Large intestine (tissue), 12 donors: Measurements from ENCODE around the gene KIF7. TPM values are rescaled to one million over a fixed set of nuclear protein-coding genes. Genes with fewer than 3 reads are reported as not detected.
A peak's percentile ranks its signal among the peaks of the same experiment; 100 is the strongest.
"Not testable (repeated sequence)": the region's sequence is repeated elsewhere in the genome, so short reads cannot be mapped to it uniquely, and the experiment has no call there.

ENCODE experiments used
- DNase-seq, 2 donors: peaks; one replicate each; pipeline versions ENCODE4 v3.0.0 to v3.0.0-alpha.2; 2013
- H3K27ac ChIP-seq: one replicate; pipeline ENCODE4 v1.5.1; 2013; ENCODE audit warnings: low read length
- H3K27me3 ChIP-seq: 2 replicates; pipeline ENCODE4 v1.6.1; 2013; ENCODE audit warnings: low read length; ENCODE audit not compliant: control insufficient read depth, insufficient read depth
- H3K36me3 ChIP-seq: 2 replicates; pipeline ENCODE4 v1.6.1; 2013; ENCODE audit warnings: low read length; ENCODE audit not compliant: control insufficient read depth, insufficient read depth
- H3K4me1 ChIP-seq: one replicate; pipeline ENCODE4 v1.6.1; 2013; ENCODE audit warnings: low read length; ENCODE audit not compliant: control insufficient read depth, insufficient read depth
- H3K4me3 ChIP-seq: one replicate; pipeline ENCODE4 v1.5.1; 2013; ENCODE audit warnings: low read length
- H3K9me3 ChIP-seq: one replicate; pipeline ENCODE4 v1.6.1; 2013; ENCODE audit warnings: mild to moderate bottlenecking, low read depth, low read length, moderate library complexity; ENCODE audit not compliant: control insufficient read depth
- WGBS: methylation state at CpG from one replicate; pipeline ENCODE4 v1.1.5; 2013; ENCODE audit warnings: low lambda C conversion rate; ENCODE audit not compliant: insufficient coverage; 5-methylcytosine and 5-hydroxymethylcytosine counted together
- long read RNA-seq, 11 donors: transcript quantifications; one replicate each; lab custom pipeline, GENCODE V29; 2026
- polyA plus RNA-seq: library from polyadenylated mRNA; unstranded; fragments of 120-200 nt; gene quantifications from one replicate; pipeline ENCODE4 v1.2.1, GENCODE V29; 2013

Gene KIF7, protein sequence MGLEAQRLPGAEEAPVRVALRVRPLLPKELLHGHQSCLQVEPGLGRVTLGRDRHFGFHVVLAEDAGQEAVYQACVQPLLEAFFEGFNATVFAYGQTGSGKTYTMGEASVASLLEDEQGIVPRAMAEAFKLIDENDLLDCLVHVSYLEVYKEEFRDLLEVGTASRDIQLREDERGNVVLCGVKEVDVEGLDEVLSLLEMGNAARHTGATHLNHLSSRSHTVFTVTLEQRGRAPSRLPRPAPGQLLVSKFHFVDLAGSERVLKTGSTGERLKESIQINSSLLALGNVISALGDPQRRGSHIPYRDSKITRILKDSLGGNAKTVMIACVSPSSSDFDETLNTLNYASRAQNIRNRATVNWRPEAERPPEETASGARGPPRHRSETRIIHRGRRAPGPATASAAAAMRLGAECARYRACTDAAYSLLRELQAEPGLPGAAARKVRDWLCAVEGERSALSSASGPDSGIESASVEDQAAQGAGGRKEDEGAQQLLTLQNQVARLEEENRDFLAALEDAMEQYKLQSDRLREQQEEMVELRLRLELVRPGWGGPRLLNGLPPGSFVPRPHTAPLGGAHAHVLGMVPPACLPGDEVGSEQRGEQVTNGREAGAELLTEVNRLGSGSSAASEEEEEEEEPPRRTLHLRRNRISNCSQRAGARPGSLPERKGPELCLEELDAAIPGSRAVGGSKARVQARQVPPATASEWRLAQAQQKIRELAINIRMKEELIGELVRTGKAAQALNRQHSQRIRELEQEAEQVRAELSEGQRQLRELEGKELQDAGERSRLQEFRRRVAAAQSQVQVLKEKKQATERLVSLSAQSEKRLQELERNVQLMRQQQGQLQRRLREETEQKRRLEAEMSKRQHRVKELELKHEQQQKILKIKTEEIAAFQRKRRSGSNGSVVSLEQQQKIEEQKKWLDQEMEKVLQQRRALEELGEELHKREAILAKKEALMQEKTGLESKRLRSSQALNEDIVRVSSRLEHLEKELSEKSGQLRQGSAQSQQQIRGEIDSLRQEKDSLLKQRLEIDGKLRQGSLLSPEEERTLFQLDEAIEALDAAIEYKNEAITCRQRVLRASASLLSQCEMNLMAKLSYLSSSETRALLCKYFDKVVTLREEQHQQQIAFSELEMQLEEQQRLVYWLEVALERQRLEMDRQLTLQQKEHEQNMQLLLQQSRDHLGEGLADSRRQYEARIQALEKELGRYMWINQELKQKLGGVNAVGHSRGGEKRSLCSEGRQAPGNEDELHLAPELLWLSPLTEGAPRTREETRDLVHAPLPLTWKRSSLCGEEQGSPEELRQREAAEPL (N-terminal part only)
- polyA plus RNA-seq, result 3.7 TPM
- long read RNA-seq, donor 1, result 0 reads
- long read RNA-seq, donor 2, result 0 reads
- long read RNA-seq, donor 3, result 0 reads
- long read RNA-seq, donor 4, result 0 reads
- long read RNA-seq, donor 5, result 0 reads
- long read RNA-seq, donor 6, result 0 reads
- long read RNA-seq, donor 7, result 0 reads
- long read RNA-seq, donor 8, result 0 reads
- long read RNA-seq, donor 9, result 0 reads
- long read RNA-seq, donor 10, result 0 reads
- long read RNA-seq, donor 11, result 0 reads

DNA sequence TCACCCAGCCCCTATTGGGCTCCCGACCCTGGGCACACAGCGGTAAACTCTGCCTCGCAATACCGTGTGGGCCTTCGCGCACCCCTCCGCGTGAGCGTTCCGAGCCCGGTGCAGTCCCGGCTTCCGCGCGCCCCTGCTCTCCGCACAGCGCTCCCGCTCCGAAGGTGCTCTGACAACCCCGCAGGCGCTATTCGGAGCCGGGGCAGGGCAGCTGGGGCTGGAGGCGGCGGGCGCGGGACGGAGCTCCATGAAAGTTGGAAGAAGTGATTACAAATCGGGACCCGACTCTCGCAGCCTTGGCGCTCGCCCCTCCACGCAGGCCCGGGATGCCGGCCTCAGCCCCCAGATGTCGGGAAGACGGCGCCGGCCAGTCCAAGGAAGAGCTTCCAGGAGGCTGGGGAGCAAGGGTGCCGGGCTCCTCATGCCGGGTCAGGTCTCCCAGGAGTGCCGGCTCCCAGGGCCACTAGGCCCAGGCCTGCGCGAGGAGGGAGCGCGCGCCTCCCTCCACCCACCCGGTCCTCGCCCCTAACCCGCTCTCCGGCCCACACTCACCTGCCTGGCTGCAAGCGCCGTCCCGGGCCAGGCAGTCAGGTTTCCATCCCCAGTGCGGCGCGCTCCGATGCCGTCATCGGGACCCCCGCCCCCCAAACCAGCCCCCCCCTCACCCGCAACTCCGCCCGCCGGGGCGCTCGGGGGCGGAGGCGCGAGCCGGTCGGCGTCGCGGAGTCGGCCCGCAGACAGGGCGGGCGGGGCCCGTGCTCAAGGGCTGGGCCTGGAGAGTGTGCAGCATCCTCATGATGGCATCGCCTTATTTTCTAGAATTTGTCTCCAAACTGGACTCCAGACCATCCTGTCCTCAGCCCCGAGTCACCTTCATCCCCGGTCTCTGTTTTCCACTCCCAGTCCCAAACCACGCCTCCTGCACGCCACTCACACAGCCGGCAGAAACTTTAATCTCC lies at the start of gene KIF7:
Gene KIF7, minus strand, starts transcription at position 621 of the 959 bp plus-strand sequence. CDS start 2,537 bp downstream, outside the sequence.
- Histone ChIP-seq H3K9me3 (no peaks in the 10 kb centered on the region), H3K4me3 (peak within 1 kb of the TSS; percentile 52), H3K36me3 (peaks cover 3% of the 10 kb centered on the region), H3K27ac (no peak within 1 kb of the TSS), H3K27me3 (peaks cover 27% of the 10 kb centered on the region), H3K4me1 (peaks cover 6% of the 10 kb centered on the region)
- 0% methylated on average over 2 of the region's 87 CpGs for WGBS
- DNase-seq, result peak in 1 of 2 donors; percentile 38

DNA sequence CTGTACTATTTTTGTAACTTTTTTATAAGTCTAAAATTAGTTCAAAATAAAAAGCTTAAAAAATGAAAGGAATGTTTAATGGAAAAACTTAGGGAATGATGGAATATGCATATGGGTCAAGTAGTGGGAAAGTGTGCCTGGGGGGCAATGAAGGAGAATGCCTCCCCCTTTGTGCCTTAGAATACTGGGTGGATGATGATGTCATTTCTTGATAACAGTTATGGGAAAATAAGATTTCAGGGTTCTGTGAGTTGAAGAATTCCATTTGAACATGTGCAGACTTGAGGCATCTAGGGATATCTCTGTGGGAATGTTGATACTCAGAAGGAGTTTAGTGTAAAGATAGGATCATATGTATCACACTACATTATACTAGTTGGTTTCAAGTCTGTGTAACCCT lies 49.1 kb upstream of the KIF7 start:
- no peaks in the 10 kb centered on the region for H3K4me1 ChIP-seq
- H3K36me3 ChIP-seq, result no peaks in the 10 kb centered on the region
- H3K27me3 ChIP-seq, result peaks cover 2% of the 10 kb centered on the region
- H3K9me3 ChIP-seq, result no peaks in the 10 kb centered on the region
- no peak overlapping the region for H3K27ac ChIP-seq
- DNase-seq, result no peak
- no peak overlapping the region for H3K4me3 ChIP-seq

DNA sequence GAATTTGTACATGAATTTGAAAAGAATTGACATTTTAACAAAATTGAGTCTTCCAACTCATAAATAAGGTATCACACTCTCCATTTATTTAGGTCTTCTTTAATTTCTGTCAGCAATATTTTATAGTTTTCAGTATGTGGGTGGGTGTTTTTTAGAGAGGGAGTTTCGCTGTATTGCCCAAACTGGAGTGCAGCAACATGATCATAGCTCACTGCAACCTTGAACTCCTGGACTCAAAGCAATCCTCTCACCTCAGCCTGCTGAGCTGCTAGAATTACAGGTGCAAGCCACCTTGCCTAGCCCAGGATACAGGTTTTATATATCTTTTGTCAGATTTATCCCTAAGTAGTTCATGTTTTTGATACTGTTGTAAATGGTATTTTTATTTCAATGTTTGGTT lies 39.9 kb upstream of the KIF7 start:
- DNase-seq, result no peak
- Histone ChIP-seq H3K36me3 (no peaks in the 10 kb centered on the region), H3K27me3 (no peaks in the 10 kb centered on the region), H3K27ac (no peak overlapping the region), H3K4me3 (no peak overlapping the region), H3K9me3 (no peaks in the 10 kb centered on the region), H3K4me1 (peaks cover 7% of the 10 kb centered on the region)
- WGBS, result 60% methylated on average over 1 of the region's 1 CpG

DNA sequence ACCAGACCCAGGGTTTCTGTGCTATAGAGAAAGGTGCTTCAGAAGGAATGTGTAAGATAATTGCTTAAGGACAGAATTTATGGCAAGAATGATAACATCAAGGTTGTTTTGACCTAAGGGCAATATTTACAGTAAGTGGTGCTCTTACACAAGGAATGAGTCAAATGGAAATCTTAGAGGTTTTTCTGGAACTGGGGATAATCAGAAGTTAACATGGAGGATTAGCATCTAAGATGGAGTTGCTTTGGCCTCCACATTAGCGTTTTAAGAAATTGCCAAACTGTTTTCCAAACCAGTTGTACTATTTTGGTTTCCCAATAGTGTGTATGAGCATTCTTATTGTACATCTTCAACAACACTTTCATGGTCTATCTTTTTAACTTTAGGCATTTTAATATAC lies 38.4 kb upstream of the KIF7 start:
- WGBS, result no CpG with 5 or more reads among the region's 1 CpG

DNA sequence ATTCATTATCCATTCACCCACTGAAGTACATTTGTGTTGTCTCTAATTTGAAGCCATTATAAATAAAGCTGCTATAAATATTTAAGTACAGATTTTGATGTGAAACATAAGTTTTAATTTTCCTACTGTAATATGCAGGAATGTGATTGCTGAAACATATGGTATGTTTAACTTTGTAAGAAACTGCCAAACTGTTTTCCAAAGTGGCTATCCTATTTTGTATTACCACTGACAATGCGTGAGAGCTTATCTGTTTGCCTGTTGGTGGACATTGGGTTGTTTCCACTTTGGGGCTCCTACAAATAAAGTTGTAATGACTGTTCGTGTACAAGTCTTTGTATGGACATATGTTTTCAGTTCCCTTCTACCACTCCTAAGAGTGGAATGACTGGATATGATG lies 37.8 kb upstream of the KIF7 start:
- Histone ChIP-seq H3K27me3 (no peaks in the 10 kb centered on the region), H3K36me3 (no peaks in the 10 kb centered on the region), H3K9me3 (no peaks in the 10 kb centered on the region)

More for the DNA sequence above, 38.4 kb upstream of the KIF7 start:
- DNase-seq, result no peak
- no peaks in the 10 kb centered on the region for H3K27me3 ChIP-seq
- H3K4me3 ChIP-seq, result no peak overlapping the region
- H3K9me3 ChIP-seq, result no peaks in the 10 kb centered on the region
- H3K27ac ChIP-seq, result peak overlapping the region; percentile 53
- peaks cover 7% of the 10 kb centered on the region for H3K4me1 ChIP-seq
- H3K36me3 ChIP-seq, result no peaks in the 10 kb centered on the region

DNA sequence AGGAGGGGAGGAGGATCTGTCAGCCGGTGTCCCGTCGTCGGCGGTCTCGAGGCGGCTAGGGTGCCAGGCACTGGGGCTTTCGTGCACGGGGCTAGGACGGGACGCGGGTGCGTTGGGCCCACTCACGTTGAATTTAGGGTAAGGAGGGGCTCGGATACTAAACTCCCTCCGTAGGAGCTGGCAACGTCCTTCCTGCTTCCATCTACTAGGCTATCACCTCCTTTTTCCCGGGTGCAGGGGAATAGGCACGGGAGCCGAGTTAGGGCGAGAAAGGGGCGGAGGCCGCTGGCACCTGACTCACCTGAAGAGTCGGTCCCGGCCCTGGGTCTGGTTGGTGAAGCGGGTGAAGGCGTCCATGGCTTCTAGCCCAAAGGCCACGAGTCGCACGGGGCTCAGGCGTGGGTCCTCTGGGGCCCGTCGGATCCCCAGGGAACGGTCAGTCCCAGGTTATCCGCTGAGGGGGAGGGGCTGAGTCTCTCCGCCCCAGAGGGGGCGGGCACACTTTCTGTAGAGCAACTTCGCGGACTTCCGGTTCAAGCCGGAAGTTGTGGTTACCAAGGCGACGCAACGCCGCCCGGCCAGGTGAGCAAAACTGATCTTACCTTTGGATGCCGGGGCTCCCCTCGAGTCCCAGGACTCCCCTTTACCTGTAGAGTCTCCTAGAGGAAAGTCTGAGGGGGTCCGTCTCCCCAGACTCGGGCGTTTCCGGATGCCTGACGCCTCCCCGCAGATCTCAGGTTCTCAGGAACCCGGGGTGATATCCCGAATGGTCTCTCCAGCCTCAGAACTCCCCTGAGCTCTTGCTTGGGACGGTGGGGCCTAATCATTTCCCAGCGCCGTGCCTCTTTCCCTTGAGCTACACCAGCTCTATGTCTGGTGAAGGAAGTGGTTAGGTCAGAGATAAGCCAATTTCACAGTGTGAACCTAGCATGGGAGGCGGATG lies 35.3 kb upstream of the KIF7 start, which contains the start of the genes PEX11A and WDR93:
Gene PEX11A, minus strand, starts transcription at position 479 of the 943 bp plus-strand sequence. Its CDS starts 122 bp downstream, at position 357.
Gene WDR93, plus strand, starts transcription at position 536 of the 943 bp plus-strand sequence. CDS start 10,936 bp downstream, outside the sequence.
- Histone ChIP-seq H3K27me3 (no peaks in the 10 kb centered on the region), H3K27ac (peak within 1 kb of the TSS; percentile 69), H3K9me3 (no peaks in the 10 kb centered on the region), H3K36me3 (peaks cover 5% of the 10 kb centered on the region), H3K4me3 (peak within 1 kb of the TSS; percentile 96), H3K4me1 (peaks cover 7% of the 10 kb centered on the region)
- DNase-seq, result peak; percentile 87 to 92
- 100% methylated on average over 1 of the region's 60 CpGs for WGBS

More for the DNA sequence above, 37.8 kb upstream of the KIF7 start:
- 50% methylated on average over 2 of the region's 2 CpGs for WGBS
- H3K4me1 ChIP-seq, result peaks cover 7% of the 10 kb centered on the region
- DNase-seq, result no peak
- peak overlapping the region; percentile 53 for H3K27ac ChIP-seq
- no peak overlapping the region for H3K4me3 ChIP-seq

DNA sequence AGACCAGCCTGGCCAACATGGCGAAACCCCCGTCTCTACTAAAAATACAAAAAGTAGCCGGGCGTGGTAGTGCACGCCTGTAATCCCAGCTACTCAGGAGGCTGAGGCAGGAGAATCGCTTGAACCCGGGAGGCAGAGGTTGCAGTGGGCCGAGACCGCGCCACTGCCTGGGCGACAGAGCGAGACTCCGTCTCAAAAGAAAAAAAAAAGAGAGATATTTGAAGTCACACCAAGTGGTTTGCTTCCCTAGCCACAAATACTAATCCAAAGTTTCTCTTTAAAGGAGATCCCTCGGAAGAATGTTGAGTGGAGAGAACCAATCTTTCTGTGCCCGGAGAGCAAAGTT lies 34.6 kb upstream of the KIF7 start:
- not testable (repeated sequence) for DNase-seq, H3K36me3 ChIP-seq, H3K4me1 ChIP-seq, H3K27me3 ChIP-seq, H3K9me3 ChIP-seq
- no CpG with 5 or more reads among the region's 15 CpGs for WGBS
- Histone ChIP-seq H3K4me3 (peak overlapping the region; percentile 96), H3K27ac (peak overlapping the region; percentile 69)

DNA sequence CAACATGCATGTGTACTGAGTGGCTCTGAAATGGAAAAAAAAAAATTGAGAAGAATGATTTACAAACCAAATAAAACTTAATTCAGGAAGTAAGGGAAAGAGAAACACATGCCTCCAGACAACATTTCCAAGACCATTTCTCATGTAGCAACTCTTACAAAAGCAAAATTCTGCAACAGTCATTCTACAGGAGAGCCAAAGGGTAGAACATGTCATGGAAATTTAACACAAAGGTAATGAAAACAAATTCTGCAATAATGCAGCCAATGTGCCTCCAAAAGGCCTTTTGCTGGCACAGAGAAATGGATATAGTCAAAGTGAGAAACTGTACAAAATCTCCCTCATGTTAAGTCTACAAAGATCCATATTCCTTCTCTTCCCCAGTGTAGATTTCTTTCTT lies 31.3 kb upstream of the KIF7 start:
- DNase-seq, result no peak
- H3K4me1 ChIP-seq, result peaks cover 3% of the 10 kb centered on the region
- no peaks in the 10 kb centered on the region for H3K9me3 ChIP-seq
- no peaks in the 10 kb centered on the region for H3K27me3 ChIP-seq
- peaks cover 16% of the 10 kb centered on the region for H3K36me3 ChIP-seq
- H3K4me3 ChIP-seq, result no peak overlapping the region
- no peak overlapping the region for H3K27ac ChIP-seq
